GM23248 (cell line): ENCODE measurements around the gene GAA. TPM values are rescaled to one million over a fixed set of nuclear protein-coding genes. Genes with fewer than 3 reads are reported as not detected.

Experiments
- DNase-seq: peaks from one replicate; pipeline ENCODE4 v3.0.0-alpha.2; 2015
- H2AFZ ChIP-seq: fragments of 200-600 bp; sonication (generic); 2 replicates; pipeline ENCODE4 v1.6.1; 2016; ENCODE audit warnings: antibody characterized with exemption
- H3F3A ChIP-seq: fragments of 200-600 bp; sonication (generic); 2 replicates; pipeline ENCODE4 v1.6.1; 2016; ENCODE audit warnings: mild to moderate bottlenecking, antibody characterized with exemption, mixed run types; ENCODE audit not compliant: insufficient read depth
- H3K27ac ChIP-seq: fragments of 200-600 bp; sonication (generic); 2 replicates; pipeline ENCODE4 v1.5.1; 2016; ENCODE audit warnings: mild to moderate bottlenecking
- H3K27me3 ChIP-seq: fragments of 200-600 bp; sonication (generic); replicated peaks from 2 replicates; pipeline ENCODE4 v1.6.1; 2016; ENCODE audit warnings: mild to moderate bottlenecking; ENCODE audit not compliant: insufficient read depth
- H3K36me3 ChIP-seq: fragments of 200-600 bp; sonication (generic); 2 replicates; pipeline ENCODE4 v1.6.1; 2016; ENCODE audit warnings: low read depth, mild to moderate bottlenecking
- H3K4me1 ChIP-seq: fragments of 200-600 bp; sonication (generic); 2 replicates; pipeline ENCODE4 v1.6.1; 2016; ENCODE audit warnings: mild to moderate bottlenecking; ENCODE audit not compliant: insufficient read depth
- H3K4me2 ChIP-seq: fragments of 200-600 bp; sonication (generic); one replicate; pipeline ENCODE4 v1.6.1; 2016; ENCODE audit warnings: mild to moderate bottlenecking; ENCODE audit not compliant: unreplicated experiment
- H3K4me3 ChIP-seq: fragments of 200-600 bp; sonication (generic); 2 replicates; pipeline ENCODE4 v1.5.1; 2016; ENCODE audit warnings: mild to moderate bottlenecking
- H3K79me2 ChIP-seq: fragments of 200-600 bp; sonication (generic); 2 replicates; pipeline ENCODE4 v1.6.1; 2016; ENCODE audit warnings: mild to moderate bottlenecking; ENCODE audit not compliant: insufficient read depth
- H3K9ac ChIP-seq: fragments of 200-600 bp; sonication (generic); 2 replicates; pipeline ENCODE4 v1.6.1; 2016; ENCODE audit warnings: mild to moderate bottlenecking
- H3K9me2 ChIP-seq: fragments of 200-600 bp; sonication (generic); 2 replicates; pipeline ENCODE4 v1.6.1; 2016; ENCODE audit warnings: mixed run types, mild to moderate bottlenecking, moderate library complexity; ENCODE audit not compliant: insufficient read depth
- H3K9me3 ChIP-seq: fragments of 200-600 bp; sonication (generic); one replicate; pipeline ENCODE4 v1.6.1; 2017; ENCODE audit warnings: low read depth
- H4K20me1 ChIP-seq: fragments of 200-600 bp; sonication (generic); 2 replicates; pipeline ENCODE4 v1.6.0; 2016; ENCODE audit not compliant: insufficient read depth
- EZH2 ChIP-seq: fragments of 200-600 bp; sonication (generic); IDR thresholded peaks from 2 replicates; pipeline ENCODE4 v1.6.1; 2018; ENCODE audit warnings: antibody characterized with exemption, mild to moderate bottlenecking; ENCODE audit not compliant: insufficient read depth, poor library complexity, severe bottlenecking
- EZH2phosphoT487 ChIP-seq: fragments of 200-600 bp; sonication (generic); IDR thresholded peaks from 2 replicates; pipeline ENCODE4 v1.6.1; 2018; ENCODE audit warnings: antibody characterized with exemption, moderate library complexity, mild to moderate bottlenecking, low read depth; ENCODE audit not compliant: insufficient read depth
- WGBS, 2 experiments: methylation state at CpG; one replicate each; pipeline ENCODE4 v1.1.6; 2015 to 2017; ENCODE audit warnings: low lambda C conversion rate in 2 of 2, low coverage in 1 of 2; ENCODE audit errors: missing lambda C conversion rate in 2 of 2; 5-methylcytosine and 5-hydroxymethylcytosine counted together
- in situ Hi-C: fragments of 300-500 bp; cut with MboI; formaldehyde crosslinking; loops from 2 replicates; pipeline ENCODE4 v1.15.0; 2020
- polyA plus RNA-seq: library from polyadenylated mRNA; unstranded; fragments of >200 nt; fragmentation: Nextera tagmentation; extraction: Ambion mirVana; gene quantifications from 2 replicates; pipeline ENCODE4 v1.2.1, GENCODE V29; 2016
- total RNA-seq: library from RNA; depleted of rRNA; stranded (reverse); fragments of >200 nt; shearing (Covaris generic); gene quantifications from 2 replicates; pipeline ENCODE4 v1.2.3, GENCODE V29; 2014; rRNA removed

The GAA gene
- total RNA-seq, result 120 and 127 TPM in 2 replicates
- polyA plus RNA-seq, result 74.8 and 80.2 TPM in 2 replicates

- no peak for TF ChIP-seq EZH2
- no peak for TF ChIP-seq EZH2phosphoT487
- no peaks in the 10 kb centered on the region for H3K27me3 ChIP-seq
- in situ Hi-C loops, result no loop called here
- H3K4me2 ChIP-seq, result peak within 1 kb of the TSS; percentile 89
- peak within 1 kb of the TSS; percentile 87 for H3K9ac ChIP-seq
- H3K9me2 ChIP-seq, result no peaks in the 10 kb centered on the region
- H3K79me2 ChIP-seq, result no peaks in the 10 kb centered on the region
- no peaks in the 10 kb centered on the region for H4K20me1 ChIP-seq
- peak within 1 kb of the TSS; percentile 44 for H3K27ac ChIP-seq
- H3K4me1 ChIP-seq, result peaks cover 5% of the 10 kb centered on the region
- H3K36me3 ChIP-seq, result no peaks in the 10 kb centered on the region
- H3K4me3 ChIP-seq, result peak within 1 kb of the TSS; percentile 87
- no peaks in the 10 kb centered on the region for H3F3A ChIP-seq
- H3K9me3 ChIP-seq, result no peaks in the 10 kb centered on the region
- peak; percentile 93 for DNase-seq
- peak within 1 kb of the TSS; percentile 97 for H2AFZ ChIP-seq
- 0 to 1% methylated on average over 82 to 86 of the region's 114 CpGs for WGBS, 2 experiments
Observed at GRCh38 chr17:80101011-80101945, at the start of gene GAA. Gene GAA (plus strand): TSS chr17:80101581. CDS start chr17:80104587, 3,006 bp downstream.

- Histone ChIP-seq H3K27ac (no peak overlapping the region), H3K9me2 (no peaks in the 10 kb centered on the region), H3K36me3 (no peaks in the 10 kb centered on the region), H3K79me2 (no peaks in the 10 kb centered on the region), H3K4me3 (no peak overlapping the region), H4K20me1 (no peaks in the 10 kb centered on the region), H3F3A (no peaks in the 10 kb centered on the region), H2AFZ (no peak overlapping the region), H3K4me2 (no peak overlapping the region), H3K27me3 (no peaks in the 10 kb centered on the region), H3K9ac (no peak overlapping the region), H3K9me3 (no peaks in the 10 kb centered on the region), H3K4me1 (no peaks in the 10 kb centered on the region)
- no peak for DNase-seq
- WGBS, 2 experiments, result 93 to 94% methylated on average over 11 of the region's 11 CpGs
- no peak for TF ChIP-seq EZH2phosphoT487
- no peak for TF ChIP-seq EZH2
- in situ Hi-C loops, result no loop called here
Observed at GRCh38 chr17:80051681-80052080, 49.7 kb upstream of the GAA start.

- Histone ChIP-seq H3K27me3 (no peaks in the 10 kb centered on the region), H4K20me1 (no peaks in the 10 kb centered on the region), H3K9ac (no peak overlapping the region), H3K36me3 (no peaks in the 10 kb centered on the region), H3K9me3 (no peaks in the 10 kb centered on the region), H3K9me2 (no peaks in the 10 kb centered on the region), H3K27ac (no peak overlapping the region), H3K4me3 (no peak overlapping the region), H3K4me2 (no peak overlapping the region), H3K4me1 (no peaks in the 10 kb centered on the region), H3F3A (no peaks in the 10 kb centered on the region), H3K79me2 (no peaks in the 10 kb centered on the region), H2AFZ (no peak overlapping the region)
- 75% methylated on average over 10 of the region's 10 CpGs for WGBS, 2 experiments
- DNase-seq, result no peak
- in situ Hi-C loops, result no loop called here
- TF ChIP-seq EZH2phosphoT487, result no peak
- TF ChIP-seq EZH2, result no peak
Observed at GRCh38 chr17:80053102-80053501, 48.3 kb upstream of the GAA start.

- in situ Hi-C loops, result no loop called here
Observed at GRCh38 chr17:80055597-80055996, 45.8 kb upstream of the GAA start.

More at GRCh38 chr17:80055597-80055996, 45.8 kb upstream of the GAA start:
- Histone ChIP-seq H3K27me3 (no peaks in the 10 kb centered on the region), H3K36me3 (no peaks in the 10 kb centered on the region), H3K4me2 (no peak overlapping the region), H3K79me2 (no peaks in the 10 kb centered on the region), H3K4me3 (no peak overlapping the region), H3K4me1 (peaks cover 6% of the 10 kb centered on the region; the same call in 1 of the 2 replicates), H3K9ac (no peak overlapping the region), H3K27ac (no peak overlapping the region), H3K9me3 (no peaks in the 10 kb centered on the region), H2AFZ (no peak overlapping the region), H4K20me1 (no peaks in the 10 kb centered on the region), H3K9me2 (no peaks in the 10 kb centered on the region), H3F3A (no peaks in the 10 kb centered on the region)
- TF ChIP-seq EZH2phosphoT487, result no peak
- TF ChIP-seq EZH2, result no peak
- no peak for DNase-seq
- 86 to 92% methylated on average over 9 of the region's 9 CpGs for WGBS, 2 experiments
